Transverse colon (tissue), 4 donors: ENCODE measurements around the gene COX7B. TPM values are rescaled to one million over a fixed set of nuclear protein-coding genes. Genes with fewer than 3 reads are reported as not detected.

Source experiments
- DNase-seq: peaks from one replicate; pipeline ENCODE4 v3.0.0-alpha.2; 2019
- H3K27ac ChIP-seq, 4 donors: fragments of 200-600 bp; sonication (generic); 2 replicates each; pipeline ENCODE4 v1.5.1; 2016 to 2018; ENCODE audit warnings: inconsistent platforms in 4 of 4
- H3K27me3 ChIP-seq: fragments of 200-600 bp; sonication (generic); 2 replicates; pipeline ENCODE4 v1.5.1; 2017; ENCODE audit warnings: inconsistent platforms
- H3K36me3 ChIP-seq, 4 donors: fragments of 200-600 bp; sonication (generic); 2 replicates each; pipeline ENCODE4 v1.5.1; 2017 to 2019; ENCODE audit warnings: inconsistent platforms in 4 of 4
- H3K4me1 ChIP-seq, 4 donors: fragments of 200-600 bp; sonication (generic); 2 replicates each; pipeline ENCODE4 v1.5.1; 2017 to 2020; ENCODE audit warnings: inconsistent platforms in 4 of 4
- H3K4me3 ChIP-seq, 4 donors: fragments of 200-600 bp; sonication (generic); 1 replicate in 1 of 4; 2 replicates in 3 of 4; pipeline versions ENCODE4 v1.5.1 to v1.6.1; 2017 to 2019; ENCODE audit warnings: inconsistent platforms in 4 of 4
- H3K9me3 ChIP-seq, 2 donors: fragments of 200-600 bp; sonication (generic); 2 replicates each; pipeline ENCODE4 v1.5.1; 2017 to 2019; ENCODE audit warnings: inconsistent platforms in 2 of 2
- CTCF ChIP-seq, 5 experiments: fragments of 200-600 bp in 3 of 5; fragments of 450-650 bp in 2 of 5; sonication (generic) in 3 of 5; IDR thresholded peaks; 1 replicate in 2 of 5; 2 replicates in 3 of 5; pipeline ENCODE4 v1.5.1; 2016 to 2017; ENCODE audit warnings: antibody characterized with exemption in 5 of 5, inconsistent platforms in 3 of 5, mild to moderate bottlenecking in 2 of 5, moderate library complexity in 1 of 5
- EP300 ChIP-seq: sonication (generic); formaldehyde crosslinking; IDR thresholded peaks from one replicate; pipeline ENCODE4 v1.6.1; 2017; ENCODE audit warnings: antibody characterized with exemption, low read depth
- POLR2A ChIP-seq: fragments of 450-650 bp; IDR thresholded peaks from one replicate; pipeline ENCODE4 v1.6.1; 2016; ENCODE audit warnings: antibody characterized with exemption, mild to moderate bottlenecking, moderate library complexity
- POLR2AphosphoS5 ChIP-seq, 3 donors: sonication (generic); formaldehyde crosslinking; IDR thresholded peaks; one replicate each; pipeline ENCODE4 v1.6.1; 2016; ENCODE audit warnings: antibody characterized with exemption in 3 of 3
- WGBS, 2 donors: methylation state at CpG; one replicate each; pipeline ENCODE4 v1.1.5; 2018; ENCODE audit warnings: low coverage in 1 of 2; 5-methylcytosine and 5-hydroxymethylcytosine counted together
- in situ Hi-C, 4 donors: fragments of 200-750 bp; cut with MboI; loops; one replicate each; pipeline versions ENCODE4 v1.15.0 to v1.15.1; 2017; ENCODE audit warnings: low sequenced_read_pairs in 3 of 4, low pct_ligation_motif_present in 1 of 4, low pct_unique_long_range_greater_than_20kb in 1 of 4
- intact Hi-C: fragments of 100-400 bp; cut with DNase I; formaldehyde crosslinking; loops from one replicate; pipeline ENCODE4 v1.15.1; 2023; ENCODE audit warnings: low total_unique reads
- total RNA-seq, 4 donors: library from RNA; depleted of rRNA; stranded (reverse); fragments of >200 nt; gene quantifications; one replicate each; pipeline ENCODE4 v1.1.0, GENCODE V29; 2016

COX7B gene
- total RNA-seq, 4 donors from 2014 or later, result 48.3 to 755 (median 441) TPM

GRCh38 chrX:77946571-77946970, 47.3 kb downstream of the COX7B start:
- Histone ChIP-seq H3K4me1 (no peaks in the 10 kb centered on the region), H3K27me3 (no peaks in the 10 kb centered on the region), H3K36me3 (no peaks in the 10 kb centered on the region), H3K27ac (no peak overlapping the region), H3K9me3 (no peaks in the 10 kb centered on the region), H3K4me3 (no peak overlapping the region)
- TF ChIP-seq EP300, result no peak
- TF ChIP-seq POLR2AphosphoS5 (IDR thresholded peaks at IDR 0.05), result no peak
- TF ChIP-seq POLR2A, result no peak
- no peak for TF ChIP-seq CTCF (IDR thresholded peaks at IDR 0.05)
- in situ Hi-C loops (no loop called here), intact Hi-C loops (no loop called here)
- DNase-seq, result no peak
- 79 to 100% methylated on average over 1 to 2 of the region's 2 CpGs for WGBS, 2 donors

- no peak for DNase-seq
- Histone ChIP-seq H3K27me3 (no peaks in the 10 kb centered on the region), H3K36me3 (no peaks in the 10 kb centered on the region), H3K27ac (no peak overlapping the region), H3K4me1 (peaks cover 0 to 9% (median 0%) of the 10 kb centered on the region in 4 donors), H3K9me3 (no peaks in the 10 kb centered on the region), H3K4me3 (no peak overlapping the region)
- TF ChIP-seq POLR2AphosphoS5 (IDR thresholded peaks at IDR 0.05) (no peak), EP300 (no peak), POLR2A (no peak), CTCF (IDR thresholded peaks at IDR 0.05) (no peak)
- 69 to 76% methylated on average over 2 of the region's 2 CpGs for WGBS, 2 donors
- in situ Hi-C loops (no loop called here), intact Hi-C loops (no loop called here)
These were observed 50.6 kb downstream of the COX7B start for GRCh38 chrX:77949840-77950239.

- peaks cover 0 to 9% (median 0%) of the 10 kb centered on the region in 4 donors for H3K4me1 ChIP-seq
- in situ Hi-C loops, result no loop called here
- no peaks in the 10 kb centered on the region for H3K36me3 ChIP-seq
- no peak overlapping the region for H3K27ac ChIP-seq
- no peaks in the 10 kb centered on the region for H3K27me3 ChIP-seq
- WGBS, 2 donors, result 67% methylated on average over 1 of the region's 1 CpG; no CpG with 5 or more reads in 1 of the 2 donors
- no peaks in the 10 kb centered on the region for H3K9me3 ChIP-seq
- no peak overlapping the region for H3K4me3 ChIP-seq
- DNase-seq, result no peak
- intact Hi-C loops, result no loop called here
- TF ChIP-seq EP300, result no peak
- TF ChIP-seq CTCF (IDR thresholded peaks at IDR 0.05), result no peak
- TF ChIP-seq POLR2AphosphoS5 (IDR thresholded peaks at IDR 0.05), result no peak
- TF ChIP-seq POLR2A, result no peak
These were observed 52.9 kb downstream of the COX7B start for GRCh38 chrX:77952173-77952572.

GRCh38 chrX:77953302-77953701, 54.0 kb downstream of the COX7B start:
- no peaks in the 10 kb centered on the region for H3K9me3 ChIP-seq
- peak overlapping the region in 2 of 4 donors; percentile 22 to 39 for H3K27ac ChIP-seq
- intact Hi-C loops, result no loop called here
- 34% methylated on average over 1 of the region's 1 CpG; no CpG with 5 or more reads in 1 of the 2 donors for WGBS, 2 donors
- in situ Hi-C loops, result no loop called here
- no peak overlapping the region for H3K4me3 ChIP-seq
- DNase-seq, result no peak
- no peaks in the 10 kb centered on the region for H3K36me3 ChIP-seq
- H3K27me3 ChIP-seq, result no peaks in the 10 kb centered on the region
- TF ChIP-seq EP300, result no peak
- TF ChIP-seq POLR2A, result no peak
- no peak for TF ChIP-seq CTCF (IDR thresholded peaks at IDR 0.05)
- TF ChIP-seq POLR2AphosphoS5 (IDR thresholded peaks at IDR 0.05), result no peak
- peaks cover 0 to 9% (median 0%) of the 10 kb centered on the region in 4 donors for H3K4me1 ChIP-seq
